ENCODE results near the gene VGLL4.
"Not testable (repeated sequence)": the region's sequence is repeated elsewhere in the genome, so short reads cannot be mapped to it uniquely, and the experiment has no call there.

The VGLL4 gene

GRCh38 chr3:11534011-11534792 lies 109.5 kb downstream of the VGLL4 start:
- DNase-seq (ENCODE audit: low read depth in 2 of 2) = no peak

GRCh38 chr3:11532931-11533391 lies 110.8 kb downstream of the VGLL4 start:
- DNase-seq (ENCODE audit: low read depth in 2 of 2) = no peak

GRCh38 chr3:11530153-11530721 lies 113.5 kb downstream of the VGLL4 start:
- no peak for DNase-seq (ENCODE audit: low read depth in 2 of 2)

GRCh38 chr3:11529281-11529680 lies 114.4 kb downstream of the VGLL4 start:
- DNase-seq (ENCODE audit: low read depth in 2 of 2) = no peak

- DNase-seq (ENCODE audit: low read depth in 2 of 2) = not testable (repeated sequence)
Measured at GRCh38 chr3:11526121-11526520, 117.6 kb downstream of the VGLL4 start.

GRCh38 chr3:11523572-11524101 lies 120.1 kb downstream of the VGLL4 start:
- DNase-seq (ENCODE audit: low read depth in 2 of 2) = no peak

GRCh38 chr3:11522953-11523571 lies 120.7 kb downstream of the VGLL4 start:
- no peak for DNase-seq (ENCODE audit: low read depth in 2 of 2)

GRCh38 chr3:11522398-11522715 lies 121.4 kb downstream of the VGLL4 start:
- no peak for DNase-seq (ENCODE audit: low read depth in 2 of 2)

- DNase-seq (ENCODE audit: low read depth in 2 of 2) = no peak
Measured at GRCh38 chr3:11521167-11521566, 122.5 kb downstream of the VGLL4 start.

- no peak for DNase-seq (ENCODE audit: low read depth in 2 of 2)
Measured at GRCh38 chr3:11517601-11518000, 126.1 kb downstream of the VGLL4 start.

GRCh38 chr3:11514191-11514821 lies 129.4 kb downstream of the VGLL4 start:
- DNase-seq (ENCODE audit: low read depth in 2 of 2) = no peak

GRCh38 chr3:11513817-11514135 lies 129.9 kb downstream of the VGLL4 start:
- no peak for DNase-seq (ENCODE audit: low read depth in 2 of 2)

- DNase-seq (ENCODE audit: low read depth in 2 of 2) = not testable (repeated sequence)
Measured at GRCh38 chr3:11513125-11513816, 130.4 kb downstream of the VGLL4 start.

GRCh38 chr3:11511606-11512005 lies 132.1 kb downstream of the VGLL4 start:
- not testable (repeated sequence) for DNase-seq (ENCODE audit: low read depth in 2 of 2)

- DNase-seq (ENCODE audit: low read depth in 2 of 2) = no peak
Measured at GRCh38 chr3:11510356-11510755, 133.4 kb downstream of the VGLL4 start.

GRCh38 chr3:11510001-11510340 lies 133.7 kb downstream of the VGLL4 start:
- DNase-seq (ENCODE audit: low read depth in 2 of 2) = no peak

GRCh38 chr3:11509173-11510000 lies 134.3 kb downstream of the VGLL4 start:
- no peak for DNase-seq (ENCODE audit: low read depth in 2 of 2)

GRCh38 chr3:11508346-11509172 lies 135.2 kb downstream of the VGLL4 start:
- DNase-seq (ENCODE audit: low read depth in 2 of 2) = no peak

- no peak for DNase-seq (ENCODE audit: low read depth in 2 of 2)
Measured at GRCh38 chr3:11507719-11508118, 136.0 kb downstream of the VGLL4 start.
